BE2C (cell line): ENCODE data around the gene NPPC.
"Not testable (repeated sequence)": the region's sequence is repeated elsewhere in the genome, so short reads cannot be mapped to it uniquely, and the experiment has no call there.

Experiments
- DNase-seq: peaks from one replicate; pipeline ENCODE4 v3.0.0-alpha.2; 2020
- H3K27me3 ChIP-seq: fragments of 250-450 bp; sonication (Bioruptor Pico); 2 replicates; pipeline ENCODE4 v1.5.1; 2020; ENCODE audit warnings: mild to moderate bottlenecking
- H3K36me3 ChIP-seq: fragments of 250-450 bp; sonication (Bioruptor Pico); 2 replicates; pipeline ENCODE4 v1.5.1; 2020; ENCODE audit warnings: mild to moderate bottlenecking
- H3K4me1 ChIP-seq: fragments of 250-450 bp; sonication (Bioruptor Pico); 2 replicates; pipeline ENCODE4 v1.5.1; 2020
- H3K4me3 ChIP-seq: 2 replicates; pipeline ENCODE4 v1.5.1; 2011; ENCODE audit warnings: low read depth, low read length
- H3K9me3 ChIP-seq: fragments of 250-450 bp; sonication (Bioruptor Pico); 2 replicates; pipeline ENCODE4 v1.5.1; 2020
- TF ChIP-seq, protein P1 (sequence below): IDR thresholded peaks from 2 replicates; pipeline ENCODE4 v1.5.1; 2012; ENCODE audit warnings: mild to moderate bottlenecking, low read depth, low read length

The NPPC gene

DNA sequence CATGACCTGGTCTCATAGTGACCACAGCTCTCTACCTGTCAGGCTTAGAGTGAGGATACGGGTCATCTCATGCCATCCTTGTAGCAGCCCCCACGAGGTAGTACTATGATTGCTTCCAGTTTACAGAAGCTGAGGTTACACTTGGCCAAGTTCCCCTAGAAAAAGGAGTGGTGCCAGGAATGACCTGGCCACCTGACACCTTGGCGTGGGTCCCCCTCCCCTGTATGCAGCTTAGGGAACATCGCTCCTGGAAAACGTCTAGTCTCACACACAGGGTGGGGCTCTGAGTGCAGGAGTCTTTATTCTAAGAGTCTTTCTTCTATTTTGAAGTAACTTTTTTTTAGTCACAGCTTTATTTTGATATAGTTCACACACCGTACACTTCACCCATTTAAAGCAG, 14.8 kb downstream of the NPPC start:
- H3K9me3 ChIP-seq: no peaks in the 10 kb centered on the region
- H3K27me3 ChIP-seq: no peaks in the 10 kb centered on the region
- TF ChIP-seq, protein P1, sequence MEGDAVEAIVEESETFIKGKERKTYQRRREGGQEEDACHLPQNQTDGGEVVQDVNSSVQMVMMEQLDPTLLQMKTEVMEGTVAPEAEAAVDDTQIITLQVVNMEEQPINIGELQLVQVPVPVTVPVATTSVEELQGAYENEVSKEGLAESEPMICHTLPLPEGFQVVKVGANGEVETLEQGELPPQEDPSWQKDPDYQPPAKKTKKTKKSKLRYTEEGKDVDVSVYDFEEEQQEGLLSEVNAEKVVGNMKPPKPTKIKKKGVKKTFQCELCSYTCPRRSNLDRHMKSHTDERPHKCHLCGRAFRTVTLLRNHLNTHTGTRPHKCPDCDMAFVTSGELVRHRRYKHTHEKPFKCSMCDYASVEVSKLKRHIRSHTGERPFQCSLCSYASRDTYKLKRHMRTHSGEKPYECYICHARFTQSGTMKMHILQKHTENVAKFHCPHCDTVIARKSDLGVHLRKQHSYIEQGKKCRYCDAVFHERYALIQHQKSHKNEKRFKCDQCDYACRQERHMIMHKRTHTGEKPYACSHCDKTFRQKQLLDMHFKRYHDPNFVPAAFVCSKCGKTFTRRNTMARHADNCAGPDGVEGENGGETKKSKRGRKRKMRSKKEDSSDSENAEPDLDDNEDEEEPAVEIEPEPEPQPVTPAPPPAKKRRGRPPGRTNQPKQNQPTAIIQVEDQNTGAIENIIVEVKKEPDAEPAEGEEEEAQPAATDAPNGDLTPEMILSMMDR: no peak
- H3K4me1 ChIP-seq: no peaks in the 10 kb centered on the region
- H3K36me3 ChIP-seq: no peaks in the 10 kb centered on the region
- H3K4me3 ChIP-seq: no peak overlapping the region
- no peak for DNase-seq

DNA sequence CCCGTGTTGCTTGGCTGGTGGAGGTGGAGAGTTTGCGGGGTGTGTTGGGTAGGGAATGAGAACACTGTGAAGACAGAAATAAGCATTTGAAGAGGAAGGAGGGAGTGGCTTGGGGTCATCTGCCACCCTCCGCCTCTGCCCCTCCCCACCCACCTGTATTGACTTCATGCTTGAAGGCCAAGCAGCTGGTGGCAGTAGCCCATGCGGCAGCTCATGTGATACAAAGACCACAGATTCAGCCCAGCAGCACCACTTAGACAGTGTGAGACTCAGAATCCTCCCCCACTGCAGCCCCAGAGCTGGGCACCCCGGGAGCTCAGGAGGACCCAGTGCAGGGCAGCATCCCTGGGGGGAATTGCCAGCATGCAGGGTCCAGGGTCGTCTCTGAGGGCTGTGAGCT, 15.4 kb downstream of the NPPC start:
- Histone ChIP-seq H3K4me1 (no peaks in the 10 kb centered on the region), H3K4me3 (no peak overlapping the region), H3K9me3 (no peaks in the 10 kb centered on the region), H3K36me3 (no peaks in the 10 kb centered on the region), H3K27me3 (no peaks in the 10 kb centered on the region)
- DNase-seq: no peak
- TF ChIP-seq, protein P1: no peak

DNA sequence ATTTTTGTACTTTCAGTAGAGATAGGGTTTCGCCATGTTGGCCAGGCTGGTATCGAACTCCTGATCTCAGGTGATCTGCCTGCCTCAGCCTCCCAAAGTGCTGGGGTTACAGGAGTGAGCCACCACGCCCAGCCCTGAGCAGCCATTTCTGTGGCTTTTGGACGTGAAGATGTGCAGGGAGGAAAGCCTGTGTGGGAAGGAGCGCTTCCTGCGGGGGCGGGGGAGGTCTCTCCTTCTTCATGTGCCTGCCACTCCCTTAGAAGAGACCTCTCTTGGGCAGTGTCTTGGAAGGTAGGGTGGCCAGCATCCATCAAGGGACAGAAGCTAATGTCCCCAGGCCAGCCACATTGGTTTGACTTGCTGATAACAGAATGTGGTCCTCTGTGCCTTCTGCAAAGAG, 16.0 kb downstream of the NPPC start:
- H3K9me3 ChIP-seq, H3K4me1 ChIP-seq, H3K27me3 ChIP-seq, H3K36me3 ChIP-seq, H3K4me3 ChIP-seq, DNase-seq: not testable (repeated sequence)

DNA sequence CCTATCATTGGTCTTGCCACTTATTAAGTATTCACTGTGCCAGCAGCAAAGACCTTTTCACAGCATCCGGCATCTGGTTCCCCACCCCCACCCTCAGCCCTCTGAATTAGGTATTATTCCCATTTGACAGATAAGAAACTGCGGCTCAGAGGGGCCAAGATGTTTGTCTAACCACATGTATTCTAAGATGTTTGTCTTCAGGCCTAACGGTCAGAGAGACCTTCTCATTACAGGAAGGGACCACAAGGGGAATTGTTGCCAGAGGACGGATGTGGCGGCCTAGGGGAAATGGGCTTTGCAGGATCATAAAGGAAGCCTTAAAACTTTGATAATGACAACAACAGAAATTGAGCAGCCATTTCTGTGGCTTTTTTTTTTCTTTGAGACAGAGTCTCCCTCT, 16.6 kb downstream of the NPPC start:
- no peak for DNase-seq
- Histone ChIP-seq H3K4me3 (no peak overlapping the region), H3K36me3 (no peaks in the 10 kb centered on the region), H3K27me3 (no peaks in the 10 kb centered on the region), H3K9me3 (no peaks in the 10 kb centered on the region), H3K4me1 (no peaks in the 10 kb centered on the region)
- TF ChIP-seq, protein P1: no peak

DNA sequence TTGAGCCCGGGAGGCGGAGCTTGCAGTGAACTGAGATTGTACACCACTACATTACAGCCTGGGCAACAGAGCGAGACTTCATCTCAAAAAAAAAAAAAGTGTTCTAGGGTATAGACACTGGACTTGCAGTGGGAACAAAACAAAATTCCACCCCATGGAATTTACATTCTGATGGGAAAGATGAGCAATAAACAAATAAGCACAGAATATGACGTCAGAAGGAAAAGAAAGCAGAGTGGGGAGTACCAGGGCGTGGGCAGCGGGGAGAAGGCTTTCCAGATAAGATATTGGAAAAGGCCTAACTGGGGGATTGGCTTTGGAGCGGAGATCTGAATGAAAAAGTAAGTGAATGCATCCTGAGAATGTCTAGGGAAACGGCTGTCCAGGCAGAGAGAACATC, 17.6 kb downstream of the NPPC start:
- TF ChIP-seq, protein P1: no peak
- no peaks in the 10 kb centered on the region for H3K4me1 ChIP-seq

DNA sequence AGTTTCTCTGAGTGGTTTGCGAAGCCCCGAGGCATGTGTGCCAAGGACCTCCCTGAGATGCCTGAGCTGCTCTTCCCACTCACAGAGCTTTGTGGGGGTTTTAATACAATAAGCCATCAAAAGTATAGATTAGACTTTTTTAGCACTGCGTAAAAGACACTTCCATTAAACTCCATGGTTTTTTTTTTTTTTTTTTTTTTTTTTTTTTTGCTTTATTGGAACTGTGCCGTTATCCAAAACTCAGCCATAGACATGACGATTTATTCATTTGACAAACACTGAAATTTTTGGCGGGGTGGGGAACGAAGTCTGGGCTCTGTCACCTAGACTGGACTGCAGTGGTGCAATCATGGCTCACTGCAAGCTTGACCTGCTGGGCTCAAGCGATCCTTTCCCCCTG, 18.4 kb downstream of the NPPC start:
- no peaks in the 10 kb centered on the region for H3K36me3 ChIP-seq
- DNase-seq: no peak
- H3K4me1 ChIP-seq: no peaks in the 10 kb centered on the region
- H3K4me3 ChIP-seq: no peak overlapping the region
- TF ChIP-seq, protein P1: no peak
- no peaks in the 10 kb centered on the region for H3K9me3 ChIP-seq
- H3K27me3 ChIP-seq: no peaks in the 10 kb centered on the region

More for the DNA sequence above, 17.6 kb downstream of the NPPC start:
- no peaks in the 10 kb centered on the region for H3K36me3 ChIP-seq
- no peak overlapping the region for H3K4me3 ChIP-seq
- no peak for DNase-seq
- no peaks in the 10 kb centered on the region for H3K9me3 ChIP-seq
- no peaks in the 10 kb centered on the region for H3K27me3 ChIP-seq

DNA sequence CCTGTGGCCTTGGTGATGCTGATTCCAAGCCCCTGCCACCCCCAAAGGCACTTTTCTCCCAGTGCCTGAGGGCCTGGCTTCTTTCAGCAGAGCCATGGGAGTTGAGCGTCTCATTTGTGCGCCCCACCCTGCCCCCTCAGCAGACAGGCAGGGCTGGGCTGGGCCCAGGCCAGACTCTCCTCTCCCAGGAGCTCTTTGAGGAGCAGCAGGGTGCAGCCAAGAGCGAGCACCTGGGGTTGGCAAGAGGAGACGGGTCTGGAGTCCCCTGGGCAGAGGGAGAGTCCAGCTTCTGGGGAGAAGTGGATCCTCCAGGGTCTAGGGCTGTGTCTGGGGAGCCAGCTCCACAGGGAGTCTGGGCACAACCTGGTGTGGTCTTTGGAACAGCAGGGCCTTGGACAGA, 21.2 kb downstream of the NPPC start:
- Histone ChIP-seq H3K36me3 (no peaks in the 10 kb centered on the region), H3K27me3 (no peaks in the 10 kb centered on the region), H3K4me3 (no peak overlapping the region), H3K4me1 (no peaks in the 10 kb centered on the region), H3K9me3 (no peaks in the 10 kb centered on the region)
- TF ChIP-seq, protein P1: no peak
- no peak for DNase-seq
